G401 (cell line): ENCODE measurements around the gene CDRT4. TPM values are rescaled to one million over a fixed set of nuclear protein-coding genes. Genes with fewer than 3 reads are reported as not detected.
A peak's percentile ranks its signal among the peaks of the same experiment; 100 is the strongest.
"Not testable (repeated sequence)": the region's sequence is repeated elsewhere in the genome, so short reads cannot be mapped to it uniquely, and the experiment has no call there.

Source experiments
- DNase-seq: peaks from one replicate; pipeline ENCODE4 v3.0.0-alpha.2; 2015; ENCODE audit warnings: low spot score
- in situ Hi-C: cut with HindIII; loops from 2 replicates; pipeline ENCODE4 v1.10.0; 2016; ENCODE audit warnings: low sequenced_read_pairs, mixed read lengths
- total RNA-seq: library from RNA; depleted of rRNA; stranded (reverse); fragments of >200 nt; shearing (Covaris generic); gene quantifications from 2 replicates; pipeline ENCODE4 v1.2.3, GENCODE V29; 2014

CDRT4 gene
- total RNA-seq, 1 experiment from 2014 or later: 5.0 TPM

DNA sequence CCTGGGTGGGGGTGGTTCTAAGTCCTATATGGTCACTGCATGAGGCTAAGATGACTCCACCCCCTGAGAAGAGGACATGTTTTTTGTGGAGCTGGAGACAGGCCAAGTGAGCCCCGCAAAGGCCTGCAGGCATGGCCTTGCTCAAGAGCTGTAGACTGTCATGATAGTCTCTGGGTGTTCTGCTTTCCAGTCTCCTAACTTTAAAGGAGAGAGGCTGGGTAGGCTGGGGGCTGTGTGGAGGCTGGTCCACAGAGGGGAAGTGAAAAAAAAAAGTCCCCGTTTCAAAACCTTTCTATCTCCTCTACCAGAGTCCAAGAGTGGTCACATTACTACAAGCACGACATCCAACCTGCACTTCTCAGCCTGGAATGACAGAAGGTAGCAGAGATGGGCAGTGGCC is 27.1 kb downstream of the CDRT4 start:
- no peak for DNase-seq
- in situ Hi-C loops: no loop called here

- in situ Hi-C loops, DNase-seq: not testable (repeated sequence)
Measured at GRCh38 chr17:15439205-15439985, 28.0 kb downstream of the CDRT4 start.

DNA sequence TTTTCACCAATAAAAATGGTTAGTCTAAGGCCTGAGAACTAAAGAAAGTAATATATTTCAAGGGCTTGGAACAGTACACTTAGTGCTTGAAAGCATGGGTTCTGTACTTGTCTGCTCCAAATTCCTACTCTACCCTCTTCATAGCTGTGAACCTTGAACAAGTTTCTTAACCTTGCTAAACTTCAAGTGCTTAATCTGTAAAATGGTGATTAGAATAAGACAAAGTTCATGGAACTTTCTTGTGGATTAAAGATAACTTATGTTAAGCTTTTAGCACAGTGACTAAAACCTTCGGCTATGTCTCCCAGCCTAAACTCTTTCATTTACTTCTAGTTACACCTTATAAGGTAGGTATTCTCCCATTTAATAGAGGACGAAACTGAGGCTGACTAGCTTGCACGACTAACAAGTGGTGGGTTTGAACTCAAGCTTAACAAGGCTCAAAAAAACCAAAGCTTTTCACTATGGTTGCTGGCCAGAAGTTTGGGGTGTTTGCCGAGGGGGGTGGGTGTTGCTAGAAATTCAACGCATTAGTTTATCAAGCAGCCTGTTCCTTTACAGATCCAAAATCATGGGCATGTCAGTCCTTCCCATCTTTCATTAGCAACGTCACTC is 28.8 kb downstream of the CDRT4 start:
- in situ Hi-C loops: no loop called here
- no peak for DNase-seq

DNA sequence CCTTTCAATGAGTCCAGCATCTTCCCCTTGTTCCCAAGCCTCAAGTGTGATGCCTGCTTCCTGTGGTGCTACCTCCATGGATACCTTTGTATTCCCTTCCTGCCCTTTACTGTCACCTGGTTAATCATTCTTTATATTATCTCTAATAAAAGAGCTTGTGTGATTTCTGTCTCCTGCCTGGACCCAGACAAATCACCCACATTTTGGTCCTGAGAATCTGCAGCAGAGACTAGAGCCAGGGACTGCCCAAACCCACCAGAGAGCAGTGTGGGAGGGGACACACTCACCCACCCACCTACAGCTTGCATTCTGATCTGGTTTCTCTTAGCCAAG is 30.2 kb downstream of the CDRT4 start:
- in situ Hi-C loops: no loop called here
- no peak for DNase-seq

- DNase-seq: peak; percentile 23
- in situ Hi-C loops: no loop called here
Measured at GRCh38 chr17:15436473-15437302, 30.7 kb downstream of the CDRT4 start.

- no peak for DNase-seq
- in situ Hi-C loops: no loop called here
Measured at GRCh38 chr17:15434956-15435355, 32.5 kb downstream of the CDRT4 start.

DNA sequence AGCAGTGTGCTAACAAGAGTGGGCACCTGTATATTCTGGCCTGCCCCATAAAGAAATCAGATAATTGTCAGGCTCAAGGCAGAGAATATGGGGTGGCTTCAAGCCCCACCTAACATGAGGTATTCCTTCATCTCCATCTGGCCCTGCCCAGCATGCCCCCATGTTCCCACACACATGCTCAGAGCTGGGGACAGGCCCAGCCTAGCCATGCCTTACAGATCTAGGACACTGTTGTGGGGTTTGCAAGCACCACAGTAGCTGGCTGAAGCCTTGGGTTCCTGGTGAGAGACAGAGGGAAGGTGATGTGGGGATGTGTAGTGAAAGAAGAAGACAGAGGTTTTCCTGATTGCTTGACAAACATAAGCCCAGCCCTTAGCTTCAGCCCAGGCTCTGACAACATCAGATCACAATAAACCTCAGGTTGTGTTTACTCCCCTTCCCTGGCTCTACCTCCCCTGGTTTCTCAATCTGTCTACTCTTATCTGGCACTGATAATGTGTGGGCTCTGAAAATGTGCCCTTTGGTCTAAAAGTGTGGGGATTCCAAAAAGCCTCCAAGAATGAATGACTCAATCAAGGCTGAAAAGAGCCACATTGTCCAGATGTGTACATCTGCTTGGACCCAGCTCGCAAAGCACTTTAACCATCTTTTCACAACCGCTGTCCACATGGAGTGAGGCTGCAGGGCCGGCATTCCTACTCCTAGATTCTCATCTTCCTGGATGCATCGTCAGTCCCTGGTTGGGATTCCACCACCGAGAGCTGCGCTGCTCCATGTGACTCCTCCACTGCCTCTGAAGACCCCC is 34.4 kb downstream of the CDRT4 start:
- DNase-seq: peak; percentile 79
- in situ Hi-C loops: no loop called here

GRCh38 chr17:15431766-15432165 is 35.7 kb downstream of the CDRT4 start:
- in situ Hi-C loops: no loop called here
- no peak for DNase-seq

GRCh38 chr17:15431196-15431595 is 36.2 kb downstream of the CDRT4 start:
- in situ Hi-C loops: no loop called here
- DNase-seq: no peak

DNA sequence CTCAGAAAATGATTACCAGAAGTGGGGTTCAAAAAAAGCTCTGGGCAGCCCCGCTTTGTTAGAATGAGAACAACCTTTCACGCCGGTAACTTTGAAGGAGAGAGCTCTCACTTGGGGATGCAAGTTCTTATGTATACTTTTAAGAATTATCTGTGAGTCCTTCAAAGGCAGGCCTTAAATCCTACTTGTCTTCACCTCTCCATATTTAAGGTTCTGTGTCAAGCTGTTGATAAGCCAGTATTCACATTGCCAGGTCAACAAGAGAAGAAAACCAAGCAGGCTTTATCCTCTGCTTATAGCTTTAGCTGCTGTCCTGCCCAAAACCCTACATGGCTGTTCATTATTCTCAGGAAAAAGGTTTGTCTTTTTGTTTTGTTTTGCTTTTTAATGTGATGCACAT is 42.9 kb downstream of the CDRT4 start:
- in situ Hi-C loops: no loop called here
- no peak for DNase-seq

DNA sequence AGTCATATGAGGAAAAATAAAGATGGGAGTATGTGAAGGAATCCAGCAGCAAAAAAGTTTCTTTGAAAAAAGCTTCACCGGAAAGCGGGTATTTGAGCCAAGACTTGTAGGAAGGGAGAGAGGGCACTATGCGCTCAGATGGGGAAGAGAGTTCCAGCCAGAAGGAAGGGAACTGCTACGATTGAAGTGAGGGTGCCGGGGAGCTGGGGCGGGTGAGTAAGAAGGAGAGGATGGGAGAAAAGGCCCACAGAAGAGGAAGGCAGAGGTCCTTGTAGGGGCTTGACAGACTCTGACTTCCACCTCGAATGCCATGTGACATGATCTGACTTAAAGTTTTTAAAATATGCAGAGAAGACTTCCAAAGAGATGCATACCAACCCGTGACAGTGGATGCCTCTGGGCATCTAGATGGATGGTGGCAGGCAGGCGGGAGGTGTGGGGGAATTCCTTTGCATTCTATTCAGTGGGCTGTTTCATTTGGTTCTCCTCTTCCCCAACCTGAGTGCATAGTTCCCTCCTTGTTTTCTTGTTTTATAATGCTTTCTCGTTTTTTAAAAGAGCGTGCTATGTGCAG is 44.9 kb downstream of the CDRT4 start:
- DNase-seq: no peak
- in situ Hi-C loops: no loop called here

DNA sequence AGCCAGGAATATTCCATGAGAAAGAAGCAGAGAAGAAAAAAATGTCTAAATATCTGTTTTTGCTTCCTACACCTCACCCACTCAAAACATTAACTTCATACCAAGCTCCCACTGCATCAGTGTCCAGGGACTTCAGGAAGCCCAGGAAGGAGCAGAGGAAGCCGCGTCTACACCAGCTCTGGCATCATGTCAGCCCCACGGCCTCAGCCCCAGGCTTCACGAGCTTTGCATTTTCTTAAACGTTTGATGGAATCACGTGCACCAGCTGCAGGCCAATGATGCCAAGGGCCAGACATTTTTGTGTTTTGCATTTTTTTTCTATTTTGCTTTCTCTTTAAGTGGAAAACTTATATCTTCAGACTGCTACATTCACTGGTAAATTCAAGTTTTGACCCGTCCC is 48.6 kb downstream of the CDRT4 start:
- no peak for DNase-seq
- in situ Hi-C loops: no loop called here

DNA sequence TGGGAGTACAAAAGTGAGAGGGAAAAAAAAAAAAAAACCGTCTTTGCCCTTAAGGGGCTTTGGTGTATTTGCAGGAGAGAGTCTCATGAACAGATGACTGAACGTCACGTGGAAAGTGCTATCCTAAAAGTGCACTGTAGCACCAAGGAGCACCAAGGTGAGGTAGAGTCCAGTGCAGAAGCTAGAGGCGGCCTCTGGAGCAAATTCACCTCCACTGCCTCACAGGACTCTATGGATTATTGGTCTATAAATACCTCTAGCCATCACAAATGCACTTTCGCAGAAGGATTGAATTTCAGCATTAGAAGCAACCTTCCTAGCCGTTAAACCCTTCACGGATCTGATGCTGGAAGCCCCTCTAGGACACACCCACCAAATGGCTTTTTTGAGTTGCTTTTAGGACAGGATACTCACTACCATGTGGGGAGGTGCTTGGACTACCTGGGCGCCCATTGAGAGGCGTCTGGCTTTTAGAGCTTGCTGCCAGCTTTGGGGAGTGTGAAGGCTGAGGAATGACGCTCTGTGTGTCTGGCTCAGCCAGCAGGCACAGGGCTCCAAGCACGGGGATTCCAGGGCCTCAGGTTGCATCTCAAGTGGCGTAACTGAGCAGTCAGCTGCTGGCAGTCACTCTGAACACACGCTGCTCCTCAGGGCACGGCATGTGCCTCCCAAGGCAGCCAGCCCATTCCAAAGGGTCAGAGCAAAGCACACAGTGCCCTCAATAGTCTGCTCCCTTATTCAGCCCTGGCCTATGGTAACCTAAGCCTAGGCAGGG is 52.7 kb downstream of the CDRT4 start:
- in situ Hi-C loops: no loop called here
- DNase-seq: peak; percentile 90

GRCh38 chr17:15413101-15413771 is 54.2 kb downstream of the CDRT4 start:
- in situ Hi-C loops: no loop called here
- no peak for DNase-seq

DNA sequence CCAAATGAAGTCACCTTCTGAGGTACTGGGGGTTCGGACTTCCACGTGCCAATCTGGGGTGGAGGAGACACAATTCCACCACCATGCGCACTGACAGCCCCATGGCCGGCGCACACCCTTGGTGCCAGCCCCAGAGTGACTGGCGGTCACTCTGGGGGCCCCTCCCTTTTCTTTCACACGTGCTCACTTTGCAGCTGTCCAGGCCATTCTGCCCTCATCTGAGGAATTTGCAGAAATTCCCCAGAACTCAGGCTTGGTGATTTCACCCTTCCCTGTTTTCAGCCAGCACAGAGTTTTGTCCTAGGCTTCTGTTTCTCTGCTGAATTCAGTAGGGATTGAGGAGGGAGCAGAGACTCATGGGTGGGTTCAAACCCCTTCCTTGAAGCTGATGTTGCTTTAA is 54.8 kb downstream of the CDRT4 start:
- in situ Hi-C loops: no loop called here
- DNase-seq: no peak

GRCh38 chr17:15411384-15412198 is 55.8 kb downstream of the CDRT4 start:
- DNase-seq: no peak
- in situ Hi-C loops: no loop called here

DNA sequence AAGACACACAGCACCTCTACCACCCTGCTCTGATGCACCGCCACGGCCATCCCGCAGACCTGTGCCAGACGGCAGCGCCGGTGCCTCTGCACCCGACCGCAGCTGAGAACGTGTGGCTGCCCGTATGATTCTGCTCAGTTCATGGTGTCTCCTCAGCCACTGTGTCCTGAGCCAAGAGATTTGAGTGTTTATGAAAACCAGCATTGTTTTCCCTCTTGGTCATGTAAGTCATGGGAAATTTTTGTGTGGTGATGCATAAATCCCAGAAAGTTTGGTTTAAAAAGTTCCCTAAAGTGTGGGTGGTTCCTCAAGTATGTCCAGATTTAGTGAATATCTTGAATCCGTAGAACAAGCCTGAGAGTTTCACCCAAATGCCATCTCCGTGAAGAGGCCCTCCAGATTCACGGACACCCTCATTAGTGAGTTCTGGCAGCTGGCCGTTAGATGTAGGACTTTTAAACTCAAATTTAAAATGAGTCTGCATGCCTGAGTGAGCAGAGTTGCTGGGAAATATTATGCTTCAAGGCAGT is 57.6 kb downstream of the CDRT4 start:
- no peak for DNase-seq
- in situ Hi-C loops: no loop called here
